Hematopoietic multipotent progenitor cell treated with erythropoietin and hydrocortisone succinate and interleukin-3 and kit ligand, for 15 days (in vitro differentiated cells): ENCODE results near the gene DAB1.

Source experiments
- DNase-seq: peaks from one replicate; pipeline ENCODE4 v3.0.0-alpha.2; 2015; ENCODE audit warnings: low spot score

The DAB1 gene

DNA sequence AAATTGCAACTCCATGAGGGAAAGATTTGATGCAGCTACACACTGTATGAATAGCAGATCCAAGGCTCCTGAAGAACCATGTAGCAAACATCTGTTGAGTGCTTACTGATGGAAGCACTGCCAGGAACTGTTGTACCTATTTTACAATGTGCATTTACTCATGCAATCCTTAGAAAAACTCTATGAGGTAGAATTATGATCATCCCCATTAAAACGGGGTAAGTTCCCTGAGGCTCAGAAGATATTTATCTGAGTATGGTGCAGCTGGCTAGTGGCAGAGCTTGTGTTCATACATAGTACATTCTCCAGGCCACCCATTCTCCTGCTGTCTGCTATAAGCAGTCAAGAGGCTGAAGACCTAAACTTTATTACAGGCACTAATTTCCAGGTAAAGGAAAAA is 403.6 kb downstream of the DAB1 start:
- DNase-seq: no peak

DNA sequence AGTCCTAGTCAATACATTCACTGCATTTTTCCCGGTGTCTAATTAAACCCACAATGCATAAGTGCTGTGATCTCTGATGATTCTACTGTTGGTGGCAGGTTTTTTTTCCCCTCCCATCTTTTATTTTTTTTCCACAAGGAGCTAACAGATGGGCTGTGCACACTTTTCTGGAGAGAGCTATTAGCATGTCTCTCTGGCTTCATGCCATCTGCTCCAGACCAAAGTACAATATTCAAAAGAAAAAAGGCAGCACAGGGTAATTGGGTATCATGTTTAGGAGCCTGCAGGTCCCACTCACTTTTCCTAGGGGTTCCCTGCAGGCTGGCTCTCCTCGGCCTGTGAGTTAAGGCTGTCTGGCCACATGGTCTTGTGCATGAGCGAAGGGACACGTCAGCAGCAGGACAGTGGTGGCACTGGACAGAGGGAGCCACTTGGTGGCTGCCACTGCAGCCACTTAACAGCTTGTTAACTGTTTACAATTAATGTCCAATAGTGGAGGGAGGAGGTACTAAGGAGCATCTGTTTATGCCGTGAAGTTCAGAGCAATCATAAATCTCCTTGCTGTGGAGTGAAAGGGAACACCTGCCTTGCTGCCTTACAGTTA is 404.5 kb downstream of the DAB1 start:
- no peak for DNase-seq

DNA sequence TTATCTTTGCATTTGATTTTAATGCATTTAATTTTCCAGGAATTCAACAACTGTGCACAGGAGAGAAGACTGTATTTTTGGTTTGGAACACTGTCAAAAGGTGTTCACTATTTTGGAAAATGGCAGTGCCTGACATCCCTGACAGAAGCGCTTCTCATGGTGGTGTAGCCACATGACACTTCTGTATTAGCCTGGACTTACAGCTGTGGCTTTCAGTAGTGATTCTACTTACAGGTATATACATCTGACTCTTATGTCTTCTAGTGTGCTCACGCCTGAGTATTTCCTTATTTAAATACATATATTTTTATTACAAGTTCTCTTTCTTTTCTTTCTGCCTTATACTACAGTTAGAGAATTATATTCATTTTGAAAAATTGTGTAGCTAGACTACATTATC is 405.7 kb downstream of the DAB1 start:
- DNase-seq: no peak

DNA sequence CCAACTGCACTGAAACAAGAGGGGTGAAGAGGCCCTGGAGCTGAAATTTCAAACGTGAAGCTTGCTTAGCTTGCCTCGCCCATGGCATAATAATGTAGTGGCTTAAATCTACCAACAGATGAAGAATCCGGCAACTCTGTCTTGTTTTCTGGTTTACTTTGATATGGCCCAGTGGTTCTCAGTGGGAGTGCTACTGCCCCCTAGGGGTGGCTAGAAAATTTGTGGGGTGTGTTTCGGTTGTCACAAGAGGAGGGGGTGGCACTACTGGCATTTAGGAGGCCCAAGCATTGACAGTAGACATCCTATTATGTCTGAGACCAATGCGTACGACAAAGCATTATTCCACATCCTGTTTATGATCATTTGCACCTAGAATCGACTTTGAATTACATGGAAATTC is 406.1 kb downstream of the DAB1 start:
- no peak for DNase-seq

DNA sequence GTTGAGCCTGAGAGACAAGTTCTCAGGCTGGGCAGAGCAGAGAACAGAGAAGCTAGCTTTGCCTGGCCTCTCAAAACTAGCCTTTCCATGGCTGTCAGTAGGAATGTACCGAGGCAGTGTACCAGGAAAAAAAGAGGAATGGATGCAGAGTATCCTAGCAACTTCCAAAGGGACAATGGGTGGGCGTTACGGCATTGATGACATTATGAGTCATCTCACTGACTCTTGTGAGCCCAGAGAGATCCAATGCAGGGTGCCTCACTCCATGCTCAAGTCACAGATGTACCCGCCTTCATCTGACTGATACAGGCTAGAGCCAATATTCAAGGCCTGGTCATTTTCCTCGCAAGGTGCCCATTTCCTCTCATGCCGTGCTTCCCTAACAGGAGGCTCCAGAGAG is 406.7 kb downstream of the DAB1 start:
- DNase-seq: no peak

DNA sequence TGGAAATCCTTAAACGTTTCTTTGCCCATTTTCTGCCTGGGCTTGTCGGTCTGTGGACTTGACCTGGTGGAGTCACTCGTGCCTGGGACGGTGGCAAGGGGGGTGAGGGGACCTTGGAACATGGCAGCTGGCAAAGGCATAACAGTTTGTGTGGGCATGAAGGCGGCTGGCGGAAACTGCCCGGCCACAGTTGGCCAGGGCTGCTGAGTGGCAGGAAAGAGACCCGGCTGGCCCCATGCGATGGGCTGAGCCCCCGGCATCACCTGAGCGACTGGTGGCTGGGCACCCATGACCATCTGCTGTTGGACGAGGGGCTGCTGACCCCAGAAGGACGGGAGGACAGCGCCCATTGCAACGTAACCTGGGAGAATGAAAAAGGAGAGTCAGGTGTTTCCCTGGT is 408.8 kb downstream of the DAB1 start:
- DNase-seq: no peak

DNA sequence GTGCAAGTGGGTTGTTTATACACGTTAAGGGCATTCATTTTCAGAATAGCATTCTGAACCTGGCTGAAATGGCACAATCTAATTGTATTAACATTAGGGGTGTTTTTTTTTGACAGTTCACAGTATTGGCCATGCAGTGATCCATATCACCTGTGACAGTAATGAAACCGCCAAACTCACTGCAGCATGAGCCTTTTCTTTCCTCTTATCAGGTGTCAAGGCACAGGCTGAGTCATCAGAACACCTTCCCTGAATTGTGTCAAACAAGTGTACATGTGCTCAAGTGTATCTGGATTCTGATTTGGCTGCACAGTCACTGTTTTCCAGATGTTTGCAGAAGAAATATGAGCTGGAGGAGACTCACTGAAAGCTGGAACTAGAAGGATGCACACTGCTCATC is 410.3 kb downstream of the DAB1 start:
- no peak for DNase-seq

DNA sequence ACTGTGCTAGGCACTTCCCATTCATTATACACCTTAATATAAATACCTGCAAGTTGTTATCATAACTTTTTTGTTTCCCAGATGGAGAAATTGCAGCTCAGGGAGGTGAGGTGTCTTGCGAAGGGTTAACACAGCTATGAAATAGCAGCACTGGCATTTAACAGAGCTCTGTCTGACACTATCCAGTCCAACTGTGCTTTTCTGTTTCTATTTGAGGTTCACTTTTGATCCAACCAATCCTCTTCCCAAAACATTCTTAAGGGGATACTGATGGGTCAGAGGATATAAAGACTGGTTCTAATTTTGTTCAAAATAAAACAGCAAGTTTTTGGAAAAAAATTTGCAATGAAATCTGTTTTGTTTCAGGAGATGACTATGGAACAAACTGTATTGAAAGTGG is 411.5 kb downstream of the DAB1 start:
- DNase-seq: no peak

DNA sequence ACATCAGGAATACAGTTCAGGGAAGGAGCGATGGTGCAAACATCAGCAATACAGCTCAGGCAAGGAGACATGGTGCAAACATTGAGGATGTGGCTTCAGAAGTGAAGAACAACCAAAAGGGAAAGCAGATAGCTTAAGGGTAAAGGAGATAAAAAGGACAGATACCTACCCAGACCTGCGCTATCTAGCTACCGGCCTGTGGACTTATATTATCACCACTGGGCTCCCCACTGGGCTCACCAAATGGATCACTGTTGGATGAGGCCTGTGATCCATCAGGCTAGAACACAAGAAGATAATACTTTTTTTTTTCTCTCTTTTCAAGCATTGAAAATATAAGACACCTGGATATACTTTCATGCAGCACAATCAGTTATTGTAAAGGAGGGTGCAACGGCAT is 413.3 kb downstream of the DAB1 start:
- no peak for DNase-seq

DNA sequence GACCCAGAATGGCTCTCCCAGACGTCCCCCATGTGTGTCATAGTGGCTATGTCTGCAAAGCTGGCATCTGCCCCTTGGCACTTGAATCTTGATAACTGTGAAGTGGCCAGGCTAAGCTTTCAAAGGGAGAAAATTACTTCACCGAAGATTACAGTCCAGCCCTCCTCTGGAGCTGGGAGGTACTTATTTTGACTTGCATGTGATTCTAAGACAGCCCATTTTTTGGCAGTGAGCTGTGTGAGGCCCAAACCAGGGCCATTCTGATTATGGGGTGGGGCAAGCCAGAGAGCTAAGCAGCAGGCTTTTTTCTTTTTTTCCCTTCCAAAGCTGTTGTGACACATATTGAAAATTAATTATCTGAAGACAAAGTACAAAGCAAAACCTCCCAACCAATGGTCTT is 415.9 kb downstream of the DAB1 start:
- DNase-seq: no peak

DNA sequence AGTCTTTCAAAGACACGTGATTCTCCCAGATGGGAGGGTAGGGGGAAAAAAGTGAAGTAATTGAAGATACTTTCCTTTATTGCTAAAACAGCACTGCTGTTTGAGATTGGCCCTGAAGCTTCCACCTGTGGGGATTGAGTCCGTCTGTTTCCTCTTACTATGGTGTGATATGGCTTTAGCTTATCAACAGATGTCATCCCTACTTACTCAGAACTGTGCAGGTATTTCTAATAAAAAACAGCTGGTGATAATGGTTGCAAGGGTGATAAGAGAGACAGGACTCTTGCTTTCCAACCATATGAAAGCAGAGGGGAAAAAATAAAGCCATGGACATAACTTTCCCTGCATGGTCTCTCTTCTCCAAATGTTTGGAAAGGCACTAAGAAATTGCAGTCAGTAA is 416.4 kb downstream of the DAB1 start:
- DNase-seq: no peak

DNA sequence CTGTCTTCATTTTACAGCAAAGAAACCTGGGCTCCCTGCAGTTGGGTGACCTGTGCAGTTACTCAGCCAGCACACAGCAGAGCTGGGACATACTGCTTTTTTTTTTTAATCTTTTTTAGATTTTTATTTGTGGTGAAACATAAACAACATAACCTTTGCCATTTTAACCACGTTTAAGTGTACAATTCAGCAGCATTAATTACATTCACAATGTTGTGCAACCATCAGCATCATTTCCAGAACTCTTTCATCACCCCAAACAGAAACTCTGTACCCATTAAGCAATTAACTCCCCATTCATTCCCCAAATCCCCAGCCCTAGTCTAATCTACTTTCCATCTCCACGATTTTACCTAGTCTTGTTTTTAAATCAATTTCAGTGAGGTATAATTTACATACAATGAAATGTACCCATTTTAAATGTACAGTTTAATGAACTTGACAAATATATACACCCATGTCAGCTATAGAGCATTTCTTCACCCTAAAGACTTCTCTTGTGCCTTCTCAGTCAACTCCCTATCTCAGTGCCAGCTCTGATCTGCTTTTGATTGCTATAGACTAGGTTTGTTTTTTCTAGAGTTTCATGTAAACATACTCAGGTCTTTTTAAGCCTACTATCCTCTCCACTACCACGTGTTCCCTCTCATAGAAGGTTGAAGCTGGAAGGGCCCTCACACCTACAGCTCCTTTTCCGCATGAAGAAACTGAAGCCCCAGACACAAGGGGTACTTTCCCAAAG is 420.3 kb downstream of the DAB1 start:
- DNase-seq: no peak

DNA sequence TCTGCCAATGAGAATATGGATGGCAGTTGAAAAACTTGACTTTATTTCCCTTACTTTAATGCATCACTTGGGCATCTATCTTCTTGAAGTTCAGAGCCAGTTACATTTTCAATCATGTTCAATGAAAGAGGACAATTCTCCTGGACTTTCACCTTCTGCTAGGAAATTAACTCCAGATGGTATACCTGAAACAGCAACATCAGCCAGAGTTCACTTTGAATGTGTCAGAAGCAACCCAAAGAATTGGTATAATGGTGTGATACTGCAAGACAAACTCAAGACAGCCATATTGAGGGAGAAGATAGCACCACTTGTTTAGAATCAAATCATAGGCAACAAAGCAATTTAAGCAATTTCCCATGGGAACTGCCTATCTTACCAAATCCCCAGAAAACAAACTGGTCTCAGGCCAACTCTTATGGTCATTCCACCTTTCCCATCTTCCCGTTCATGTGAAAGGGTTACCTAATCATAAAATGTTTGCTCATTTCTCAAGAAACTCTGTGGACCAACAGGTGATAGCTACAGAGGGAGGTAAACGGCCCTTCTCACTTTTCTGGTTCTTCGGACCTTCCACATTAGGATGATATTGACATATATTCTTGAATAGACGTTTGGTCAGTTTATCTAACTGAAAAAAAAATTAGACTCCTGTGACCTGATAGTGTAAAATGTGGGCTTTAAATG is 428.3 kb downstream of the DAB1 start:
- no peak for DNase-seq

DNA sequence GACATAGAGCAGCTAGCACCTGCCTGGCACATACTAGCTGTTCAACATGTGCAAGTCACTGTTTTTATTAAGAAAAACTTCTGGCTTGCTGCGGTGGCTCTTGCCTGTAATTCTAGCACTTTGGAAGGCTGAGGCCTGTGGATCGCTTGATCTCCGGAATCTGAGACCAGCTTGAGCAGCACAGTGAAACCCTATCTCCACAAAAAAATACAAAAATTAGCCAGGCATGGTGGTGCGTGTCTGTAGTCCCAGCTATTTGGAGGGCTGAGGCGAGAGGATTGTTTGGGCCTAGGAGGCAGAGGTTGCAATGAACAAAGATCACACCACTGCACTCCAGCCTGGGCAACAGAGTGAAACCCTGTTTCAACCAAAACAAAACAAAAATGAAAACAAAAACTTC is 430.4 kb downstream of the DAB1 start:
- no peak for DNase-seq

DNA sequence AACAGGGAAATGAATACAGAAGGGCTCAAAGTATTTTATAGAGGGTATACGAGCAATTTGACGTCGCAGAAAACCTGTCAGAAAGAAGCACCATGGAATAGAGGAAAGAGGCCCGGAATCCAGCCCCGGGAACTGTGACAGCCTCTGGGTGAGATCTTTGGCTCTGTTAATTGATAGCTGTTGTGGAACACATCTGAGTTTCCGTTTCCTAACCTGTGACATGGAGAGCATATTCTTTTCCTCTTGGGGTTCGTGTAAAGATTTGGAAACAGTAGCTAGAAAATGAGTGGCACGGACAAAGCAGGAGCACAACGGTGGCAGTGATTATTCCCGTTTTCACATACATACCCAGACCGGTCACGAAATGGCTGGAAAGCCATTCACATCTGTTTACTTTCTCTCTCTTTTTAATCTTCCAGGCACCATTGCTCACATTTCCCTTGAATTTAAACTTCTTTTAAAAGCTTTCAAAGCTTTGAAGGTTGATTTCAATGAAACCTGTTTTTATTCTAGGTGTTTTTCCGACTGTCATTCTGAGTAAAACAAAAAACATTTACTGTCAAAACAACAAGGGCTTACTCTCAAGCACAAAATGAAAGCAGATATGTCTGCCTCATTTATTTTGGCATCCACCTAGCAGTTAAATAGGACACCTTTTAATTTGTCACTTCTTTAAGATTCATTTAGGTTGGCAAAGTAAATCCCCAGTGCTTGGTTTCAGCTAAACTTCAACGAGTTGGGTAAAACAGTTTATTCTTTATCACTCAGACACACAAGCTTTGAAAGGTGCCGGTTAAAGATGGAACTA is 431.3 kb downstream of the DAB1 start:
- DNase-seq: no peak

DNA sequence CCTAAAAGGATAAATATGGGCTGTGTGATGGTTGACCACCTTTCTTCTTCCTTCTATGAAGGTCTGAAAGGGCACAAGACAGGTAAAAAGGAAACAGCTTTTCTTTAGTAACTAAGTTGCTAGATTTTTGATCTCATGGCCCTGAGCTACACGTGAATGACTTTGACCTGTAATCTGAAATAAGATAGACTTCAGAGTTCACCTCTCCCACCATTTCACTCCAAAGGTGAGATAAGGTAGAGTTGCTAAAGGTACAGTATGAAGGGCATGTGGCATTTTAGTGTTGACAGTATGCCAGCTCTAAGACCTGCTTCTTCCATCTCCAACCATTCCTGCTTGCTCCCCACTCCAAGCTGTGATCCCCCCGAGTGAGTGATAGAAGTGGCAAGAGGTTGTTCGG is 432.3 kb downstream of the DAB1 start:
- DNase-seq: no peak

DNA sequence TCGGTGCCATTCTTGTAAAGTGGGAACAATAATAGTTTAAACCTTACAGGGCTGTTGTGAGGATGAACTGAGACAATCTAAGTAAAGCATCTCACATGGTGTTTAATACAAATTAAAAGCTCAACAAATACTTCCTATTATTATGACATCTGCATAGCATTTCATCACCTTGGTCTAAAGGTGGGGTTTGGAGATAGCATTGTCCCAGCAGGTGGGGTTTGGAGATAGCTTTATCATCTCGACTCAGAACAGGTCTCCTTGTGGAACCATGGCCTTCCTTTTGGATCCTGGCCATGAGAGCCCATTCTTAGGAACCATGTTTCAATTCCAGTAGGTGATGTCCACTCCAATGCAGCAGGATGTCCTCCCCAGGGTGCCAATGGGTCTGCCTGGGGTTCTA is 437.5 kb downstream of the DAB1 start:
- no peak for DNase-seq

DNA sequence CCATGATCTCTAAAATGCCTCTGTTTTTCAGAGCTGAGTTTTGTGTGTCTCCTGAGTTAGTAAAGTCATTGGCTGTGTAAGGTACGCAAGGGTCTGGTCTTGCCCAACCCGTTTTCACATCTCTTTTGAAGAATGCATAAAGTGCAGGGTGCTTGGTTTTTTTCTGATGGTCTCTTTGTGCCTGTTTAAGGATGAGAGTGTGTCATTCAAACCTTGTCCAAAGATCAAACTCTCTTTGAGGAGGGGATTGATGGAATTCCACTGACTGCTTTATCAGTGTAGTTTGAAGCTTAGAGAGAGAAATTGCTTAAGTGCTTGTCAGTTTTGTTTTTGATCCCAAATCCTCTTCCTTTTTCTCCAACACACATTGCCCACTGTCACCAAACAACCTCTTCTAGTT is 438.0 kb downstream of the DAB1 start:
- DNase-seq: no peak

DNA sequence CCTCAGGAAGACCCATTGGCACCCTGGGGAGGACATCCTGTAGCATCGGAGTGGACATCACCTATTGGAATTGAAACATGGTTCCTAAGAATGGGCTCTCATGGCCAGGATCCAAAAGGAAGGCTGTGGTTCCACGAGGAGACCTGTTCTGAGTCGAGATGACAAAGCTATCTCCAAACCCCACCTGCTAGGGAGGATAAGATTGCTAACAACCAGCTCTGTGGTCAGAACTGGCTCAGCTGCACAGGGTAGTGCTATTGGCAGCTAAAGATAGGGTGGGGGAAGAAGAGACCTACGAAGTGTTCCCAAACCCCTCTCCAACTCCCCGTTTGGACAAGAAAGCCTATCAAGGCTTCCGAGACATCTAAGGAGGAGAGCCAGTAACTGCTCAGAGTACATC is 440.4 kb downstream of the DAB1 start:
- DNase-seq: no peak

DNA sequence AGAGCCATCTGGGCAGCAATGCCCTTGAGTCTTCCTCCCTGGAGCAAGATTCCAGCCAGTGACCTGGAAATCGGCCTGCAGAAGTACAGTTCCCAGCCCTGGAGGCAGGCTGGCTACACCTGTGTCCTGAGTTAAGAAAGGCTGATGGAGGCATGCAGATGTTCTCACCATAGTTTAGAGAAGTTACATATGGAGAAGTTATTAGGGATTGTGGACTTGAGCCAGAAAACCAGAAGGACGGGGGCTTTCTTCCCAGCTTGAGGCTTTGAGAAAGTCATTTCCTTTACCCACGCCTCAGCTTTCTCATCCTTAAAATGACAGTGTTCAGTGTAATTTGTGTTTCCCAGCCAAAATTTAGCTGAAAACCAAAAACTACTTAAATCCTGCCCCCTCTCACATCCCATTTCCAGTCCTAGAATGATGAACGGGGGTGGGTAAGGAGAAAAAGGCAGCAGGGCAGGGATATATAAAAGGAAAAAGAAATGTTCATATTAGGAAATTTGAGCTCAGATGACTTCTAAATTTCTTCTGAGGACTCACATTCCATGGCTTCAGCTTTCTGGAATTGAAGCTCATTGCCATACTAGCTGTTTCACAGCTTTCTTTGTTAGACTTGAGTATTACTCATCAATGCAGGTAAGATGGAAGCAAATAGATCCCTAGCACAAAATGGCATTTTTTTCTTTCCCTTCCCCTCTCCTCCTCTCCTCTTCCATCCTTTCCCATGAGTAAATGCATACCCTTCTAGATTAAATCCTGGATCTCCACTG is 443.7 kb downstream of the DAB1 start:
- DNase-seq: no peak

DNA sequence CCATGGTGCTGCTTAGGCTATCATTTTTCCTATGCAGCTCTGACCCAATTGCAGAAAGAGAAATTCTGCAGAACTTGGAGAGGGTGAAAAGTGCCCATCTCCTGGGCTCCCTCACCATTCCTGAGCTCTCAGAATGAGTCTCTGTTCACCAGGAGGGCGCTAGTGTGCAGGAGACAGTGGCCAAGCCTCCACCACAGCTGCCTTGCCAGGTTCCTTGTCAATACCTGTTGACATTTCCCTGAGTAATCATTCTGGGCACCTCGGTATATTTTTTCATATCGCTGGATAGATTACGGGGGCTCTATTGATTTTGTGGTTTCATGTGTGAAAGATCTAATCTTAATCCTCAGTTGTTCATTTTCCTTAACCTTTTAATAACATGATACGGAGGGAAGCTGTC is 445.0 kb downstream of the DAB1 start:
- no peak for DNase-seq

DNA sequence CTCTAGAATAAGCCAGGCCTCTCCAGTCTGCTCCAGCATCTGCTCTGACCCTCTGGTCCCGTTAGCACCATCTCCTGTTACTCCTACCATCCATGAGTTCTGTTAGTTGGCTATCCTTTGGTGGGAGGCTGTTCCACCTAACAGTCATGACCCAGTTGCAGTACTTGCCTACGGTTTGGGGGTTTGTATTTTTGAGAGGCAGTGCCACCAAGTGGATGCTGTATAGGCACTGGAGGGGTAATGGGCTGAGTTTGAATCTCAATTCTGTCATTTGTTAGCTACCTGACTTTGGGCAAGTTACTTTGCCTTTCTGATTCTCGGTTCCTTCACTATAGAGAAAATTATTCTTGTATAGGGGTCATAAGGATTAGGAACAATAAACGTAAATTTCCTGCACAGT is 445.9 kb downstream of the DAB1 start:
- no peak for DNase-seq
